GM12878 (cell line): Measurements from ENCODE around the gene BGLAP. TPM values are rescaled to one million over a fixed set of nuclear protein-coding genes. Genes with fewer than 3 reads are reported as not detected.
A peak's percentile ranks its signal among the peaks of the same experiment; 100 is the strongest.

Source experiments
- ASH2L ChIP-seq: fragments of 300-600, 200-600 bp; sonication (generic); IDR thresholded peaks from 2 replicates; pipeline ENCODE4 v1.6.1; 2017; ENCODE audit warnings: low read depth, mild to moderate bottlenecking, borderline replicate concordance
- ATF7 ChIP-seq: fragments of 450-650 bp; IDR thresholded peaks from 2 replicates; pipeline ENCODE4 v1.6.1; 2016; ENCODE audit warnings: low read depth, mild to moderate bottlenecking
- BACH1 ChIP-seq: fragments of 450-650 bp; IDR thresholded peaks from 2 replicates; pipeline ENCODE4 v1.6.1; 2017; ENCODE audit warnings: mild to moderate bottlenecking, borderline replicate concordance
- CBX5 ChIP-seq: sonication (generic); IDR thresholded peaks from 2 replicates; pipeline ENCODE4 v1.6.1; 2016; ENCODE audit warnings: low read depth, moderate library complexity, mild to moderate bottlenecking, inconsistent platforms
- GABPA ChIP-seq: IDR thresholded peaks from 2 replicates; pipeline ENCODE4 v1.6.1; 2014; ENCODE audit warnings: antibody characterized with exemption, low read depth, mild to moderate bottlenecking, inconsistent platforms
- HCFC1 ChIP-seq: fragments of 150-350 bp; IDR thresholded peaks from 2 replicates; pipeline ENCODE4 v1.6.1; 2014; ENCODE audit warnings: low read length
- HDAC6 ChIP-seq: fragments of 200-600 bp; sonication (generic); IDR thresholded peaks from one replicate; pipeline ENCODE4 v1.8.0; 2017; ENCODE audit warnings: antibody characterized with exemption; ENCODE audit not compliant: unreplicated experiment
- HDGF ChIP-seq: fragments of 450-650 bp; IDR thresholded peaks from 2 replicates; pipeline ENCODE4 v1.6.1; 2016; ENCODE audit warnings: antibody characterized with exemption
- JUND ChIP-seq: IDR thresholded peaks from 2 replicates; pipeline ENCODE4 v1.6.1; 2012; ENCODE audit warnings: low read depth, mild to moderate bottlenecking, low read length, improper control_type of control experiment, moderate library complexity
- LARP7 ChIP-seq: fragments of 450-650 bp; IDR thresholded peaks from 2 replicates; pipeline ENCODE4 v1.6.1; 2017; ENCODE audit warnings: mild to moderate bottlenecking
- MEF2A ChIP-seq: IDR thresholded peaks from 2 replicates; pipeline ENCODE4 v1.6.1; 2011; ENCODE audit warnings: low read depth, mild to moderate bottlenecking, low read length, moderate library complexity; ENCODE audit not compliant: insufficient read depth
- MEF2B ChIP-seq: fragments of 450-650 bp; IDR thresholded peaks from 2 replicates; pipeline ENCODE4 v1.6.1; 2018; ENCODE audit warnings: mild to moderate bottlenecking, moderate library complexity; ENCODE audit not compliant: partially characterized antibody, poor library complexity, severe bottlenecking
- NKRF ChIP-seq: fragments of 450-650 bp; conservative IDR thresholded peaks from 2 replicates; pipeline ENCODE4 v1.6.1; 2017; ENCODE audit warnings: mild to moderate bottlenecking, moderate library complexity
- NR2F1 ChIP-seq: fragments of 450-650 bp; conservative IDR thresholded peaks from 2 replicates; pipeline ENCODE4 v1.6.1; 2017; ENCODE audit warnings: mild to moderate bottlenecking
- RBBP5 ChIP-seq: fragments of 200-600 bp; sonication (generic); conservative IDR thresholded peaks from 2 replicates; pipeline ENCODE4 v1.6.1; 2016
- RFX5 ChIP-seq: IDR thresholded peaks from 2 replicates; pipeline ENCODE4 v1.6.1; 2011; ENCODE audit warnings: low read depth, low read length, improper control_type of control experiment
- SIN3A ChIP-seq: IDR thresholded peaks from 2 replicates; pipeline ENCODE4 v1.6.1; 2012; ENCODE audit warnings: low read depth, low read length, improper control_type of control experiment
- SMAD5 ChIP-seq: IDR thresholded peaks from 2 replicates; pipeline ENCODE4 v1.6.1; 2016; ENCODE audit warnings: antibody characterized with exemption, low read depth
- TCF3 ChIP-seq: IDR thresholded peaks from 2 replicates; pipeline ENCODE4 v1.6.1; 2012; ENCODE audit warnings: low read depth, mild to moderate bottlenecking, low read length, borderline replicate concordance; ENCODE audit not compliant: insufficient read depth
- USF1 ChIP-seq: IDR thresholded peaks from 2 replicates; pipeline ENCODE4 v1.6.1; 2011; ENCODE audit warnings: borderline replicate concordance, low read depth, mild to moderate bottlenecking, moderate library complexity, mixed read lengths, low read length; ENCODE audit not compliant: insufficient read depth; ENCODE audit errors: extremely low read length
- ZNF687 ChIP-seq: fragments of 450-650 bp; IDR thresholded peaks from 2 replicates; pipeline ENCODE4 v1.6.1; 2017; ENCODE audit warnings: mild to moderate bottlenecking, moderate library complexity
- ZSCAN29 ChIP-seq: fragments of 450-650 bp; IDR thresholded peaks from 2 replicates; pipeline ENCODE4 v1.6.1; 2017; ENCODE audit warnings: mild to moderate bottlenecking, moderate library complexity
- polyA plus RNA-seq, 11 experiments: library from polyadenylated mRNA; depleted of rRNA in 4 of 11; unstranded in 6 of 11; stranded (reverse) in 5 of 11; fragments of >200 nt; fragmentation: Nextera tagmentation in 4 of 11; fragmentation: Illumina TruSeq in 1 of 11; extraction: Ambion mirVana in 4 of 11; extraction: Trizol in 1 of 11; gene quantifications; 1 replicate in 1 of 11; 2 replicates in 10 of 11; pipeline versions ENCODE4 v1.2.1 to v1.2.3, GENCODE V29; 2011 to 2016; ENCODE audit warnings: inconsistent platforms in 2 of 11, missing spikeins in 2 of 11, low read depth in 1 of 11
- total RNA-seq, 4 experiments: library from RNA; depleted of rRNA in 3 of 4; stranded (reverse); fragments of >200 nt in 3 of 4; fragmentation: Illumina TruSeq in 1 of 4; extraction: Trizol in 1 of 4; gene quantifications; 2 replicates each; pipeline versions ENCODE4 v1.2.1 to v1.2.3, GENCODE V29; 2013 to 2021
- TF ChIP-seq, protein P1 (sequence below): IDR thresholded peaks from 2 replicates; pipeline ENCODE4 v1.6.1; 2012; ENCODE audit warnings: low read depth, low read length, improper control_type of control experiment

BGLAP gene
- total and polyA plus RNA-seq, 10 of the 15 experiments (the other 5 are each of a cell fraction or from before 2014, with no cell fraction given) = 0.20 to 1.8 (median 0.40) TPM; not detected in 3

DNA sequence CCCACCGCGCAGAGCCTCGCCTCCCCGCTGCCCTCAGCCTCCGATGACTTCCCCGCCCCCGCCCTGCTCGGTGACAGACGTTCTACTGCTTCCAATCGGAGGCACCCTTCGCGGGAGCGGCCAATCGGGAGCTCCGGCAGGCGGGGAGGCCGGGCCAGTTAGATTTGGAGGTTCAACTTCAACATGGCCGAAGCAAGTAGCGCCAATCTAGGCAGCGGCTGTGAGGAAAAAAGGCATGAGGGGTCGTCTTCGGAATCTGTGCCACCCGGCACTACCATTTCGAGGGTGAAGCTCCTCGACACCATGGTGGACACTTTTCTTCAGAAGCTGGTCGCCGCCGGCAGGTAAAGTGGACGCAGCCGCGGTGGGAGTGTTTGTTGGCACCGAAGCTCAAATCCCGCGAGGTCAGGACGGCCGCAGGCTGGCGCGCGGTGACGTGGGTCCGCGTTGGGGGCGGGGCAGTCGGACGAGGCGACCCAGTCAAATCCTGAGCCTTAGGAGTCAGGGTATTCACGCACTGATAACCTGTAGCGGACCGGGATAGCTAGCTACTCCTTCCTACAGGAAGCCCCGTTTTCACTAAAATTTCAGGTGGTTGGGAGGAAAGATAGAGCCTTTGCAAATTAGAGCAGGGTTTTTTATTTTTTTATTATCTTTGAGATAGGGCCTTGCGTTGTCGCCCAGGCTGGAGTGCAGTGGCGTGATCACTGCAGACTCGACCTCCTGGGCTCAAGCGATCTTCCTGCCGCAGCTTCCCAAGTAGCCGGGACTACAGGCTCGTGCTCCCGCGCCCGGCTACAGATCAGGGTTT is 28.9 kb upstream of the BGLAP start, which contains the start of gene PMF1 (continued):
- TF ChIP-seq ZNF687 (peak; percentile 72; the same call in 1 of the 2 replicates), BACH1 (peak; percentile 83; the same call in 1 of the 2 replicates), JUND (no peak), HDGF (no peak; the same call in 1 of the 2 replicates), ZSCAN29 (no peak), MEF2A (no peak), TCF3 (0 out of 2 replicates have a peak, but pooled peaks have one; percentile 19), CBX5 (no peak), GABPA (no peak), ATF7 (peak; percentile 77), NR2F1 (peak; percentile 47), HDAC6 (peak; percentile 49), RFX5 (0 out of 2 replicates have a peak, but pooled peaks have one; percentile 7), SMAD5 (peak; percentile 63; the same call in 1 of the 2 replicates), LARP7 (no peak; the same call in 1 of the 2 replicates), SIN3A (peak; percentile 29; the same call in 1 of the 2 replicates), RBBP5 (no peak), ASH2L (no peak), HCFC1 (peak; percentile 41; the same call in 1 of the 2 replicates), NKRF (peak; percentile 32; the same call in 1 of the 2 replicates), USF1 (no peak), MEF2B (peak; percentile 27)
- TF ChIP-seq, protein P1, sequence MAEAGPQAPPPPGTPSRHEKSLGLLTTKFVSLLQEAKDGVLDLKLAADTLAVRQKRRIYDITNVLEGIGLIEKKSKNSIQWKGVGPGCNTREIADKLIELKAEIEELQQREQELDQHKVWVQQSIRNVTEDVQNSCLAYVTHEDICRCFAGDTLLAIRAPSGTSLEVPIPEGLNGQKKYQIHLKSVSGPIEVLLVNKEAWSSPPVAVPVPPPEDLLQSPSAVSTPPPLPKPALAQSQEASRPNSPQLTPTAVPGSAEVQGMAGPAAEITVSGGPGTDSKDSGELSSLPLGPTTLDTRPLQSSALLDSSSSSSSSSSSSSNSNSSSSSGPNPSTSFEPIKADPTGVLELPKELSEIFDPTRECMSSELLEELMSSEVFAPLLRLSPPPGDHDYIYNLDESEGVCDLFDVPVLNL = no peak
